ENCODE measurements around the gene CFAP61.

The CFAP61 gene

GRCh38 chr20:20317621-20318364 is 265.5 kb downstream of the CFAP61 start:
- Histone ChIP-seq H2AFZ (ENCODE audit: low read depth) (no peak overlapping the region), H3K36me3 (ENCODE audit: insufficient read depth) (no peaks in the 10 kb centered on the region), H3K4me1 (ENCODE audit: low read depth, poor library complexity, severe bottlenecking) (no peaks in the 10 kb centered on the region), H3K27ac (no peak overlapping the region), H3K4me2 (no peak overlapping the region), H3K27me3 (ENCODE audit: insufficient read depth, low read depth) (no peaks in the 10 kb centered on the region), H3K9ac (no peak overlapping the region), H3K79me2 (ENCODE audit: insufficient read depth, low read depth) (no peaks in the 10 kb centered on the region), H4K20me1 (ENCODE audit: insufficient read depth) (no peaks in the 10 kb centered on the region), H3K4me3 (IDR thresholded peaks at IDR 0.05; ENCODE audit: insufficient read depth, low read depth, low read length) (no peak overlapping the region)
- no peak for TF ChIP-seq CTCF (conservative IDR thresholded peaks at IDR 0.05; ENCODE audit: low read depth, low read length)

- no peaks in the 10 kb centered on the region for H3K79me2 ChIP-seq (ENCODE audit: insufficient read depth, low read depth)
- no peaks in the 10 kb centered on the region for H3K4me1 ChIP-seq (ENCODE audit: low read depth, poor library complexity, severe bottlenecking)
- no peak overlapping the region for H3K4me3 ChIP-seq (IDR thresholded peaks at IDR 0.05; ENCODE audit: insufficient read depth, low read depth, low read length)
- H3K27me3 ChIP-seq (ENCODE audit: insufficient read depth, low read depth), result no peaks in the 10 kb centered on the region
- no peaks in the 10 kb centered on the region for H4K20me1 ChIP-seq (ENCODE audit: insufficient read depth)
- H3K4me2 ChIP-seq, result no peak overlapping the region
- H3K9ac ChIP-seq, result no peak overlapping the region
- no peak overlapping the region for H2AFZ ChIP-seq (ENCODE audit: low read depth)
- TF ChIP-seq CTCF (conservative IDR thresholded peaks at IDR 0.05; ENCODE audit: low read depth, low read length), result no peak
- no peaks in the 10 kb centered on the region for H3K36me3 ChIP-seq (ENCODE audit: insufficient read depth)
- H3K27ac ChIP-seq, result no peak overlapping the region
These were observed 266.2 kb downstream of the CFAP61 start for GRCh38 chr20:20318365-20319161.

- H3K4me1 ChIP-seq (ENCODE audit: low read depth, poor library complexity, severe bottlenecking), result no peaks in the 10 kb centered on the region
- H3K4me2 ChIP-seq, result no peak overlapping the region
- H3K9ac ChIP-seq, result no peak overlapping the region
- H3K4me3 ChIP-seq (IDR thresholded peaks at IDR 0.05; ENCODE audit: insufficient read depth, low read depth, low read length), result no peak overlapping the region
- H3K79me2 ChIP-seq (ENCODE audit: insufficient read depth, low read depth), result no peaks in the 10 kb centered on the region
- TF ChIP-seq CTCF (conservative IDR thresholded peaks at IDR 0.05; ENCODE audit: low read depth, low read length), result no peak
- no peak overlapping the region for H2AFZ ChIP-seq (ENCODE audit: low read depth)
- H4K20me1 ChIP-seq (ENCODE audit: insufficient read depth), result no peaks in the 10 kb centered on the region
- H3K27ac ChIP-seq, result no peak overlapping the region
- H3K36me3 ChIP-seq (ENCODE audit: insufficient read depth), result no peaks in the 10 kb centered on the region
- no peaks in the 10 kb centered on the region for H3K27me3 ChIP-seq (ENCODE audit: insufficient read depth, low read depth)
These were observed 268.8 kb downstream of the CFAP61 start for GRCh38 chr20:20321134-20321533.

- Histone ChIP-seq H3K9ac (no peak overlapping the region), H3K36me3 (ENCODE audit: insufficient read depth) (no peaks in the 10 kb centered on the region), H3K27me3 (ENCODE audit: insufficient read depth, low read depth) (no peaks in the 10 kb centered on the region), H2AFZ (ENCODE audit: low read depth) (no peak overlapping the region), H4K20me1 (ENCODE audit: insufficient read depth) (no peaks in the 10 kb centered on the region), H3K4me1 (ENCODE audit: low read depth, poor library complexity, severe bottlenecking) (no peaks in the 10 kb centered on the region), H3K27ac (no peak overlapping the region), H3K4me3 (IDR thresholded peaks at IDR 0.05; ENCODE audit: insufficient read depth, low read depth, low read length) (no peak overlapping the region), H3K79me2 (ENCODE audit: insufficient read depth, low read depth) (no peaks in the 10 kb centered on the region), H3K4me2 (no peak overlapping the region)
- no peak for TF ChIP-seq CTCF (conservative IDR thresholded peaks at IDR 0.05; ENCODE audit: low read depth, low read length)
These were observed 269.6 kb downstream of the CFAP61 start for GRCh38 chr20:20321917-20322316.

All from KMS-11 (cell line).